Measurements from ENCODE around the gene UTS2R.
"Not testable (repeated sequence)": the region's sequence is repeated elsewhere in the genome, so short reads cannot be mapped to it uniquely, and the experiment has no call there.

- not testable (repeated sequence) for TF ChIP-seq CTCF (conservative IDR thresholded peaks at IDR 0.05; ENCODE audit: low read length); EZH2phosphoT487 (IDR thresholded peaks at IDR 0.05; ENCODE audit: borderline replicate concordance)
These were observed 10.8 kb downstream of the UTS2R start for GRCh38 chr17:82382220-82382932.

Data from Loucy (cell line).